ENCODE data around the gene LCN9.

DNA sequence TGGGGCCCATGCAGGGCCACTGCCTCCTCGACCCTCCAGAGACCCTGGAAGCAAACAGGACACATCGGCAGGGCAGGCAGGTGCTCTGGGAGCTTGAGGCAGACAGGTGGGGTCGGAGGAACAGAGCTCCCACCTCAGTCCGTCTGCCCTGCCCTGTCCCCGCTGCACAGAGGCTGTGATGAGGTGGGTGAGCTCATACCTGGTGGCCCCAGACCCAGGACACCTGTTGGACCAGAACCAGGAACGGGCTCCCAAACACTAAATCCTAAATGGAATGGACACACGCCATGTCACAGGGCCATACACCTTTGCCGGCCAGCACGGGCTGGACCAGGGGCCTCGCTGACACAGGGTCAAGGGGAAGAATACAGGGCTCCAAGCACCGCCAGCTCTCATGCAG is 30.7 kb downstream of the LCN9 start:
- no peak for TF ChIP-seq POLR2AphosphoS5 (IDR thresholded peaks at IDR 0.05; ENCODE audit: insufficient read depth in 1 of 2, low read depth in 1 of 2)
- TF ChIP-seq, protein P1, sequence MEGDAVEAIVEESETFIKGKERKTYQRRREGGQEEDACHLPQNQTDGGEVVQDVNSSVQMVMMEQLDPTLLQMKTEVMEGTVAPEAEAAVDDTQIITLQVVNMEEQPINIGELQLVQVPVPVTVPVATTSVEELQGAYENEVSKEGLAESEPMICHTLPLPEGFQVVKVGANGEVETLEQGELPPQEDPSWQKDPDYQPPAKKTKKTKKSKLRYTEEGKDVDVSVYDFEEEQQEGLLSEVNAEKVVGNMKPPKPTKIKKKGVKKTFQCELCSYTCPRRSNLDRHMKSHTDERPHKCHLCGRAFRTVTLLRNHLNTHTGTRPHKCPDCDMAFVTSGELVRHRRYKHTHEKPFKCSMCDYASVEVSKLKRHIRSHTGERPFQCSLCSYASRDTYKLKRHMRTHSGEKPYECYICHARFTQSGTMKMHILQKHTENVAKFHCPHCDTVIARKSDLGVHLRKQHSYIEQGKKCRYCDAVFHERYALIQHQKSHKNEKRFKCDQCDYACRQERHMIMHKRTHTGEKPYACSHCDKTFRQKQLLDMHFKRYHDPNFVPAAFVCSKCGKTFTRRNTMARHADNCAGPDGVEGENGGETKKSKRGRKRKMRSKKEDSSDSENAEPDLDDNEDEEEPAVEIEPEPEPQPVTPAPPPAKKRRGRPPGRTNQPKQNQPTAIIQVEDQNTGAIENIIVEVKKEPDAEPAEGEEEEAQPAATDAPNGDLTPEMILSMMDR (IDR thresholded peaks at IDR 0.05): no peak

Data from vagina (tissue), 2 donors.